SK-N-SH (cell line): ENCODE data around the gene RAB1A. TPM values are rescaled to one million over a fixed set of nuclear protein-coding genes. Genes with fewer than 3 reads are reported as not detected.

ENCODE experiments used
- CTCF ChIA-PET: fragments of 300-600, 350-600 bp; formaldehyde crosslinking; extraction: SDS; loops from one replicate; lab custom pipeline; 2021; lab: Yijun Ruan, JAX
- POLR2A ChIA-PET: fragments of 350-600 bp; sonication (Branson Sonifier 250); formaldehyde crosslinking; extraction: SDS; loops from one replicate; lab custom pipeline; 2020; ENCODE audit warnings: antibody characterized with exemption, inconsistent platforms; lab: Yijun Ruan, JAX
- DNase-seq: peaks from one replicate; pipeline ENCODE4 v3.0.0; 2012
- H2AFZ ChIP-seq: fragments of 200-600 bp; sonication (generic); 2 replicates; pipeline ENCODE4 v1.8.1; 2016; ENCODE audit warnings: antibody characterized with exemption, mild to moderate bottlenecking, low read depth
- H3F3A ChIP-seq: fragments of 200-600 bp; sonication (generic); replicated peaks from 2 replicates; pipeline ENCODE3; 2016; ENCODE audit warnings: antibody characterized with exemption, mild to moderate bottlenecking; ENCODE audit not compliant: insufficient read depth
- H3K27ac ChIP-seq, 2 experiments: fragments of 200-500 bp in 1 of 2; fragments of 200-600 bp in 1 of 2; sonication (Bioruptor generic) in 1 of 2; sonication (generic), shearing (Covaris generic) in 1 of 2; 2 replicates each; pipeline versions ENCODE4 v1.5.1 to v1.6.1; 2014 to 2016; ENCODE audit warnings: low read depth in 2 of 2, inconsistent platforms in 1 of 2, low read length in 1 of 2, mild to moderate bottlenecking in 1 of 2, mixed read lengths in 1 of 2
- H3K27me3 ChIP-seq: fragments of 200-600 bp; sonication (generic), shearing (Covaris generic); 2 replicates; pipeline ENCODE4 v1.6.1; 2016; ENCODE audit warnings: mixed run types; ENCODE audit not compliant: insufficient read depth
- H3K36me3 ChIP-seq, 2 experiments: fragments of 200-500 bp in 1 of 2; fragments of 200-600 bp in 1 of 2; sonication (Bioruptor generic) in 1 of 2; sonication (generic) in 1 of 2; replicated peaks in 1 of 2; 2 replicates each; pipeline versions ENCODE3 to v1.5.1; 2014 to 2016; ENCODE audit warnings: low read length in 1 of 2, mild to moderate bottlenecking in 1 of 2; ENCODE audit not compliant: insufficient read depth in 2 of 2, control insufficient read depth in 1 of 2
- H3K4me1 ChIP-seq, 2 experiments: fragments of 200-500 bp in 1 of 2; fragments of 200-600 bp in 1 of 2; sonication (Bioruptor generic) in 1 of 2; sonication (generic), shearing (Covaris generic) in 1 of 2; 2 replicates each; pipeline versions ENCODE4 v1.5.1 to v1.6.1; 2014 to 2016; ENCODE audit warnings: low read depth in 1 of 2, low read length in 1 of 2, mixed run types in 1 of 2; ENCODE audit not compliant: insufficient read depth in 2 of 2, control insufficient read depth in 1 of 2
- H3K4me2 ChIP-seq: fragments of 200-600 bp; sonication (generic), shearing (Covaris generic); 2 replicates; pipeline ENCODE4 v1.6.1; 2017; ENCODE audit warnings: mixed run types
- H3K4me3 ChIP-seq, 2 experiments: fragments of 200-500 bp in 1 of 2; fragments of 200-600 bp in 1 of 2; sonication (Bioruptor generic) in 1 of 2; sonication (generic), shearing (Covaris generic) in 1 of 2; 2 replicates each; pipeline versions ENCODE4 v1.5.1 to v1.8.1; 2014 to 2016; ENCODE audit warnings: low read depth in 2 of 2, inconsistent platforms in 1 of 2, low read length in 1 of 2, mild to moderate bottlenecking in 1 of 2, mixed read lengths in 1 of 2, moderate library complexity in 1 of 2
- H3K79me2 ChIP-seq: fragments of 200-600 bp; sonication (generic); 2 replicates; pipeline ENCODE4 v1.8.1; 2017; ENCODE audit warnings: mild to moderate bottlenecking; ENCODE audit not compliant: insufficient read depth
- H3K9ac ChIP-seq: fragments of 200-600 bp; sonication (generic); 2 replicates; pipeline ENCODE4 v1.6.1; 2017; ENCODE audit warnings: mixed run types
- H3K9me2 ChIP-seq: fragments of 200-600 bp; sonication (generic); 2 replicates; pipeline ENCODE4 v1.6.1; 2017; ENCODE audit warnings: mixed run types
- H3K9me3 ChIP-seq: fragments of 200-600 bp; sonication (generic); 2 replicates; pipeline ENCODE4 v1.6.1; 2017; ENCODE audit warnings: mixed run types, mild to moderate bottlenecking, moderate library complexity
- H4K20me1 ChIP-seq: fragments of 200-600 bp; sonication (generic); 2 replicates; pipeline ENCODE4 v1.6.1; 2017; ENCODE audit warnings: mild to moderate bottlenecking, mixed run types; ENCODE audit not compliant: insufficient read depth
- CHD2 ChIP-seq: fragments of 150-350 bp; IDR thresholded peaks from 2 replicates; pipeline ENCODE4 v1.6.1; 2018; ENCODE audit warnings: low read length; ENCODE audit not compliant: partially characterized antibody
- ELF1 ChIP-seq: IDR thresholded peaks from 2 replicates; pipeline ENCODE4 v1.4.0; 2012
- FOSL2 ChIP-seq: IDR thresholded peaks from 2 replicates; pipeline ENCODE4 v1.4.0; 2012; ENCODE audit warnings: low read depth, mild to moderate bottlenecking, moderate library complexity, borderline replicate concordance
- FOXJ3 ChIP-seq: sonication (generic); formaldehyde crosslinking; IDR thresholded peaks from 2 replicates; pipeline ENCODE4 v1.5.1; 2020; ENCODE audit warnings: mild to moderate bottlenecking, missing genetic modification reagents
- JUND ChIP-seq: IDR thresholded peaks from 2 replicates; pipeline ENCODE4 v1.4.0; 2012
- MXI1 ChIP-seq: IDR thresholded peaks from 2 replicates; pipeline ENCODE4 v1.6.1; 2012; ENCODE audit warnings: mild to moderate bottlenecking, low read depth, low read length, improper control_type of control experiment
- NFIC ChIP-seq: IDR thresholded peaks from 2 replicates; pipeline ENCODE4 v1.4.0; 2012; ENCODE audit warnings: borderline replicate concordance
- NRF1 ChIP-seq: IDR thresholded peaks from 2 replicates; pipeline ENCODE4 v1.6.1; 2012; ENCODE audit warnings: low read depth, mild to moderate bottlenecking, low read length
- POLR2AphosphoS5 ChIP-seq: IDR thresholded peaks from 2 replicates; pipeline ENCODE4 v1.6.1; 2012; ENCODE audit warnings: low read depth, low read length
- RAD21 ChIP-seq: IDR thresholded peaks from 2 replicates; pipeline ENCODE4 v1.6.1; 2012; ENCODE audit warnings: mild to moderate bottlenecking, low read length
- RCOR1 ChIP-seq: fragments of 150-350 bp; IDR thresholded peaks from 2 replicates; pipeline ENCODE4 v1.6.1; 2017; ENCODE audit warnings: antibody characterized with exemption, low read length
- RFX5 ChIP-seq: IDR thresholded peaks from 2 replicates; pipeline ENCODE4 v1.6.1; 2012; ENCODE audit warnings: mild to moderate bottlenecking, improper control_type of control experiment, low read length
- RXRA ChIP-seq: IDR thresholded peaks from 2 replicates; pipeline ENCODE4 v1.4.0; 2012; ENCODE audit warnings: low read depth, mild to moderate bottlenecking, borderline replicate concordance
- TAF1 ChIP-seq: IDR thresholded peaks from 2 replicates; pipeline ENCODE4 v1.6.1; 2012; ENCODE audit warnings: low read depth, mild to moderate bottlenecking, low read length, moderate library complexity, borderline replicate concordance
- TCF12 ChIP-seq: IDR thresholded peaks from 2 replicates; pipeline ENCODE4 v1.4.0; 2012
- TEAD4 ChIP-seq: IDR thresholded peaks from 2 replicates; pipeline ENCODE4 v1.4.0; 2012; ENCODE audit warnings: mild to moderate bottlenecking, borderline replicate concordance; ENCODE audit not compliant: insufficient read depth
- USF1 ChIP-seq: IDR thresholded peaks from 2 replicates; pipeline ENCODE4 v1.4.0; 2012; ENCODE audit warnings: low read depth, borderline replicate concordance
- YY1 ChIP-seq: IDR thresholded peaks from 2 replicates; pipeline ENCODE4 v1.4.0; 2012; ENCODE audit warnings: low read depth, mild to moderate bottlenecking
- WGBS: methylation state at CpG from one replicate; pipeline ENCODE4 v1.1.6; 2017; ENCODE audit warnings: low lambda C conversion rate; 5-methylcytosine and 5-hydroxymethylcytosine counted together
- polyA plus RNA-seq, 3 experiments: library from polyadenylated mRNA; depleted of rRNA; stranded (reverse); fragments of >200 nt; gene quantifications; 2 replicates each; pipeline ENCODE4 v1.2.3, GENCODE V29; 2012
- TF ChIP-seq, protein P1 (sequence below): IDR thresholded peaks from 2 replicates; pipeline ENCODE4 v1.4.0; 2012; ENCODE audit warnings: low read depth
- TF ChIP-seq, protein P2 (sequence below): fragments of 150-350 bp; IDR thresholded peaks from 2 replicates; pipeline ENCODE4 v1.6.1; 2017; ENCODE audit warnings: antibody characterized with exemption, low read length, low read depth, borderline replicate concordance
- TF ChIP-seq, protein P3 (sequence below): fragments of 200-600 bp; sonication (generic); IDR thresholded peaks from 2 replicates; pipeline ENCODE4 v1.6.1; 2017; ENCODE audit warnings: antibody characterized with exemption, mild to moderate bottlenecking, moderate library complexity
- TF ChIP-seq, protein P4 (sequence below): fragments of 150-350 bp; IDR thresholded peaks from 2 replicates; pipeline ENCODE4 v1.6.1; 2016; ENCODE audit warnings: mild to moderate bottlenecking, low read depth, low read length
- TF ChIP-seq, protein P5 (sequence below): IDR thresholded peaks from 2 replicates; pipeline ENCODE4; 2012

RAB1A gene
- polyA plus RNA-seq, 1 of the 3 experiments (the other 2 are of a cell fraction) = 113 TPM

DNA sequence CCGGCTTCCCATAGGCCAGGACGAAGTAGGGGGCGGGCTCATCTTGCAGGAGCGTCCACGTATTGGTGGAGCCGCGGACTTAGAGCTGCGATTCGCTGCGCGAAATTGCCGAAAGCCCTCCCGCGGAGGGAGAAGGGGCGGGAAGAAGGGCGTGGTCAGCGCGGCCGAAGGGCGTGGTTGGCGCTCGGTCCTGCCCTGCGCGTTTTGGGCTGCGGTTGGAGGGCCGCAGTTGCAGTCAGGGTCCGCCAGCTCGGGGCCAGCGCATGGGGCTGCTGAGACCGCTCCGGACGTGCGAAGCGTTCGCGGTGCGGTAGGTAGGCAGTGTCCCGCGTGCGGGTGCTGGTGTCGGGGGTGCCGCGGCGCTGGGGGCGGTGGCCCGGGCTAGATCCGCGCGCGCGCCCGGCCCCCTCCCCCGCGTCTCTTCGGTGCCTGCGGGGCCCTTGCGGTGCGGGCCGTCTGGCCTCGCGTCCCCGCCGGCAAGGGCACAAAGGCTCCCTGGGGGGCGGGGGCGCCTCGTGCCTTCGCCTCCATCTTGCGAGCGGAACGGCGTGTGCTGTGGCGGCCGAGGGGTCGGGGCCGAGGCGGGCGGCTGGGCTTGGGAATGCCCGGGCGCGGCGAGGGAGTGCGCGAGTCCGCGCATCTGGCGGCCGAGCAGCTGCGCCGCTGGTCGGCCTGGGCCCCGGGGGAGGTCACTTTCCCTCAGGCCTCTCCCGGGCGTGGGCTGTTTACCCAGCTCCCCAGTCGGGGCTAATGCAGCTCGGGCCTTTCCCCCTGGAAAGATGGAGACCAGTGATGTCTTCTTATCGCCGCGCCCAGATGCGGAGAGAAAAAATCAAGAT lies 73.5 kb downstream of the RAB1A start, which contains the start of gene CEP68 (continued):
- TF ChIP-seq TAF1 = peak; percentile 79
- TF ChIP-seq, protein P1, sequence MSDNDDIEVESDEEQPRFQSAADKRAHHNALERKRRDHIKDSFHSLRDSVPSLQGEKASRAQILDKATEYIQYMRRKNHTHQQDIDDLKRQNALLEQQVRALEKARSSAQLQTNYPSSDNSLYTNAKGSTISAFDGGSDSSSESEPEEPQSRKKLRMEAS = no peak
- TF ChIP-seq RFX5 = peak; percentile 49; the same call in 1 of the 2 replicates
- no peak for TF ChIP-seq YY1

DNA sequence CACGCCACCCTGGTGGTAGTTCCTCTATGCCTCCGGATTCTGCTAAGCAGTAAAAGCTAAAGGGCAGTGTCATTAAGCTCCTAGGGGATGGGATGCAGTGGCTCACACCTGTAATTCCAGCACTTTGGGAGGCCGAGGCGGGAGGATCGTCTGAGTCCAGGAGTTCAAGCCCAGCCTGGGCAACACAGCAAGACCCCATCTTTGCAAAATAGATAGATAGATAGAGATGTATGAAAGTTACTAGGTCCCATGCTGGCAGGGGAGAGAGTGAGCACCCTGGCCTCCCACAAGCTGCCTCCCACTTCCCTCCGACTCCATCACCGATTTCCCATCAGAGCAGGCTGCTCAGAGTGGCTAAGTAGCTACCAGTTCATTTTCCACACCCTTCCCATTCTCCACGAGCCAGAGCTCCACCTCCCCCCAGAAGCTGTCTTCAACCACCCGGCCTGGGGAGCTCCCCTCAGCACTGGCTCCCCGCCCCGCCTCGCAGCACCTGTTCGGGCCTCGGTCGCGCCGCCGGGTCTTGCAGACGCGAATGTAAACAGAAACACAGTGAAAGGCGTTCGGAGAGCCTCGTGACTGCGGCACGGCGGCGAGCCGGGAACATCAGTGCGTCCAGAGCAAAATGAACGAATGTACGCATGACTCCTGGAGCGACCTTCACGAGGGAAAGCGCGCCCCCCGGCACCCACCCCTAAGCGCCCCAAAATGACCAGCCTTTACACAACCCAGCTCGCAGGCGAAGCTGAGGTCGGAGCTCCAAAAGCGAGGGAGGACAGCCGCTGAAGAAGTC lies 74.3 kb downstream of the RAB1A start:
- H3K27ac ChIP-seq = no peak overlapping the region; a peak in 1 of 4 replicates
- POLR2A ChIA-PET = interaction anchor here (0.6 to 1.5 kb wide), 10 partner anchors 12 to 422 kb away, joined by 3 to 7 read pairs (median 3); partner anchors contain the start of gene SERTAD2
- TF ChIP-seq ELF1 (no peak), RAD21 (no peak), MXI1 (peak; percentile 68), RCOR1 (no peak), RXRA (no peak), USF1 (0 out of 2 replicates have a peak, but pooled peaks have one; percentile 8), TCF12 (no peak), POLR2AphosphoS5 (no peak), FOXJ3 (no peak), NRF1 (no peak), RFX5 (no peak), JUND (no peak), NFIC (no peak), TEAD4 (no peak), FOSL2 (no peak), CHD2 (no peak)
- TF ChIP-seq, protein P2, sequence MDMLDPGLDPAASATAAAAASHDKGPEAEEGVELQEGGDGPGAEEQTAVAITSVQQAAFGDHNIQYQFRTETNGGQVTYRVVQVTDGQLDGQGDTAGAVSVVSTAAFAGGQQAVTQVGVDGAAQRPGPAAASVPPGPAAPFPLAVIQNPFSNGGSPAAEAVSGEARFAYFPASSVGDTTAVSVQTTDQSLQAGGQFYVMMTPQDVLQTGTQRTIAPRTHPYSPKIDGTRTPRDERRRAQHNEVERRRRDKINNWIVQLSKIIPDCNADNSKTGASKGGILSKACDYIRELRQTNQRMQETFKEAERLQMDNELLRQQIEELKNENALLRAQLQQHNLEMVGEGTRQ = no peak
- TF ChIP-seq, protein P1 = peak; percentile 72; the same call in 1 of the 2 replicates
- TF ChIP-seq, protein P3, sequence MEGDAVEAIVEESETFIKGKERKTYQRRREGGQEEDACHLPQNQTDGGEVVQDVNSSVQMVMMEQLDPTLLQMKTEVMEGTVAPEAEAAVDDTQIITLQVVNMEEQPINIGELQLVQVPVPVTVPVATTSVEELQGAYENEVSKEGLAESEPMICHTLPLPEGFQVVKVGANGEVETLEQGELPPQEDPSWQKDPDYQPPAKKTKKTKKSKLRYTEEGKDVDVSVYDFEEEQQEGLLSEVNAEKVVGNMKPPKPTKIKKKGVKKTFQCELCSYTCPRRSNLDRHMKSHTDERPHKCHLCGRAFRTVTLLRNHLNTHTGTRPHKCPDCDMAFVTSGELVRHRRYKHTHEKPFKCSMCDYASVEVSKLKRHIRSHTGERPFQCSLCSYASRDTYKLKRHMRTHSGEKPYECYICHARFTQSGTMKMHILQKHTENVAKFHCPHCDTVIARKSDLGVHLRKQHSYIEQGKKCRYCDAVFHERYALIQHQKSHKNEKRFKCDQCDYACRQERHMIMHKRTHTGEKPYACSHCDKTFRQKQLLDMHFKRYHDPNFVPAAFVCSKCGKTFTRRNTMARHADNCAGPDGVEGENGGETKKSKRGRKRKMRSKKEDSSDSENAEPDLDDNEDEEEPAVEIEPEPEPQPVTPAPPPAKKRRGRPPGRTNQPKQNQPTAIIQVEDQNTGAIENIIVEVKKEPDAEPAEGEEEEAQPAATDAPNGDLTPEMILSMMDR = no peak
- TF ChIP-seq, protein P4, sequence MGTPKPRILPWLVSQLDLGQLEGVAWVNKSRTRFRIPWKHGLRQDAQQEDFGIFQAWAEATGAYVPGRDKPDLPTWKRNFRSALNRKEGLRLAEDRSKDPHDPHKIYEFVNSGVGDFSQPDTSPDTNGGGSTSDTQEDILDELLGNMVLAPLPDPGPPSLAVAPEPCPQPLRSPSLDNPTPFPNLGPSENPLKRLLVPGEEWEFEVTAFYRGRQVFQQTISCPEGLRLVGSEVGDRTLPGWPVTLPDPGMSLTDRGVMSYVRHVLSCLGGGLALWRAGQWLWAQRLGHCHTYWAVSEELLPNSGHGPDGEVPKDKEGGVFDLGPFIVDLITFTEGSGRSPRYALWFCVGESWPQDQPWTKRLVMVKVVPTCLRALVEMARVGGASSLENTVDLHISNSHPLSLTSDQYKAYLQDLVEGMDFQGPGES = no peak
- TF ChIP-seq, protein P5, sequence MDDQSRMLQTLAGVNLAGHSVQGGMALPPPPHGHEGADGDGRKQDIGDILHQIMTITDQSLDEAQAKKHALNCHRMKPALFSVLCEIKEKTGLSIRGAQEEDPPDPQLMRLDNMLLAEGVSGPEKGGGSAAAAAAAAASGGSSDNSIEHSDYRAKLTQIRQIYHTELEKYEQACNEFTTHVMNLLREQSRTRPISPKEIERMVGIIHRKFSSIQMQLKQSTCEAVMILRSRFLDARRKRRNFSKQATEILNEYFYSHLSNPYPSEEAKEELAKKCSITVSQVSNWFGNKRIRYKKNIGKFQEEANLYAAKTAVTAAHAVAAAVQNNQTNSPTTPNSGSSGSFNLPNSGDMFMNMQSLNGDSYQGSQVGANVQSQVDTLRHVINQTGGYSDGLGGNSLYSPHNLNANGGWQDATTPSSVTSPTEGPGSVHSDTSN = no peak

More for the DNA sequence above, 74.3 kb downstream of the RAB1A start:
- CTCF ChIA-PET = interaction anchor here (0.8 to 5.1 kb wide), 8 partner anchors 12 to 409 kb away, joined by 3 to 17 read pairs (median 4); partner anchors contain the start of gene RAB1A
- Histone ChIP-seq H3F3A (no peaks in the 10 kb centered on the region), H3K9ac (peak overlapping the region; percentile 53; the same call in 1 of the 2 replicates), H3K4me2 (peak overlapping the region; percentile 89), H3K36me3 (no peaks in the 10 kb centered on the region), H3K4me1 (peaks cover 0 to 3% of the 10 kb centered on the region in 2 experiments; a peak in 1 of 4 replicates), H3K9me2 (no peaks in the 10 kb centered on the region), H3K79me2 (peaks cover 39% of the 10 kb centered on the region), H3K4me3 (peak overlapping the region; percentile 74 to 82), H3K27me3 (no peaks in the 10 kb centered on the region), H3K9me3 (no peaks in the 10 kb centered on the region), H2AFZ (peak overlapping the region; percentile 79), H4K20me1 (peaks cover 15% of the 10 kb centered on the region; the same call in 1 of the 2 replicates)
- no peak for DNase-seq
- WGBS = 11% methylated on average over 38 of the region's 42 CpGs
